ENCODE data around the gene DKC1.

Gene DKC1

GRCh38 chrX:154779261-154779660 lies 16.6 kb downstream of the DKC1 start:
- no peak overlapping the region for H3K9ac ChIP-seq (ENCODE audit: insufficient read length, low read depth)
- H3K36me3 ChIP-seq (ENCODE audit: insufficient read depth, insufficient read length, low read length) = peaks cover 30% of the 10 kb centered on the region
- TF ChIP-seq SUZ12 (IDR thresholded peaks at IDR 0.05; ENCODE audit: extremely low read depth, insufficient read depth, insufficient read length) (no peak), ZNF274 (IDR thresholded peaks at IDR 0.05; ENCODE audit: low read depth, low read length) (no peak), YY1 (IDR thresholded peaks at IDR 0.05; ENCODE audit: insufficient read depth, insufficient read length) (no peak)
- no peak overlapping the region for H3K4me3 ChIP-seq (ENCODE audit: insufficient read length, low read depth)
- H3K27me3 ChIP-seq (ENCODE audit: insufficient read depth, insufficient read length) = no peaks in the 10 kb centered on the region
- no peaks in the 10 kb centered on the region for H3K9me3 ChIP-seq (ENCODE audit: insufficient read depth, low read length)
- H3K4me1 ChIP-seq (ENCODE audit: insufficient read depth, insufficient read length) = peaks cover 2% of the 10 kb centered on the region
- DNase-seq (ENCODE audit: low read depth, low spot score) = no peak

- peaks cover 2% of the 10 kb centered on the region for H3K4me1 ChIP-seq (ENCODE audit: insufficient read depth, insufficient read length)
- no peaks in the 10 kb centered on the region for H3K9me3 ChIP-seq (ENCODE audit: insufficient read depth, low read length)
- H3K9ac ChIP-seq (ENCODE audit: insufficient read length, low read depth) = no peak overlapping the region
- no peak overlapping the region for H3K4me3 ChIP-seq (ENCODE audit: insufficient read length, low read depth)
- peaks cover 13% of the 10 kb centered on the region for H3K36me3 ChIP-seq (ENCODE audit: insufficient read depth, insufficient read length, low read length)
- TF ChIP-seq ZNF274 (IDR thresholded peaks at IDR 0.05; ENCODE audit: low read depth, low read length) (no peak), YY1 (IDR thresholded peaks at IDR 0.05; ENCODE audit: insufficient read depth, insufficient read length) (no peak), SUZ12 (IDR thresholded peaks at IDR 0.05; ENCODE audit: extremely low read depth, insufficient read depth, insufficient read length) (no peak)
- no peaks in the 10 kb centered on the region for H3K27me3 ChIP-seq (ENCODE audit: insufficient read depth, insufficient read length)
- no peak for DNase-seq (ENCODE audit: low read depth, low spot score)
Measured at GRCh38 chrX:154780968-154781367, 18.3 kb downstream of the DKC1 start.

GRCh38 chrX:154784149-154784995 lies 21.7 kb downstream of the DKC1 start:
- H3K4me3 ChIP-seq (ENCODE audit: insufficient read length, low read depth) = no peak overlapping the region
- no peaks in the 10 kb centered on the region for H3K27me3 ChIP-seq (ENCODE audit: insufficient read depth, insufficient read length)
- H3K9ac ChIP-seq (ENCODE audit: insufficient read length, low read depth) = no peak overlapping the region
- TF ChIP-seq SUZ12 (IDR thresholded peaks at IDR 0.05; ENCODE audit: extremely low read depth, insufficient read depth, insufficient read length) = no peak
- no peak for TF ChIP-seq YY1 (IDR thresholded peaks at IDR 0.05; ENCODE audit: insufficient read depth, insufficient read length)
- TF ChIP-seq ZNF274 (IDR thresholded peaks at IDR 0.05; ENCODE audit: low read depth, low read length) = no peak
- H3K36me3 ChIP-seq (ENCODE audit: insufficient read depth, insufficient read length, low read length) = no peaks in the 10 kb centered on the region
- DNase-seq (ENCODE audit: low read depth, low spot score) = no peak
- no peaks in the 10 kb centered on the region for H3K4me1 ChIP-seq (ENCODE audit: insufficient read depth, insufficient read length)
- no peaks in the 10 kb centered on the region for H3K9me3 ChIP-seq (ENCODE audit: insufficient read depth, low read length)

- Histone ChIP-seq H3K4me3 (ENCODE audit: insufficient read length, low read depth) (no peak overlapping the region), H3K4me1 (ENCODE audit: insufficient read depth, insufficient read length) (no peaks in the 10 kb centered on the region), H3K9me3 (ENCODE audit: insufficient read depth, low read length) (no peaks in the 10 kb centered on the region), H3K36me3 (ENCODE audit: insufficient read depth, insufficient read length, low read length) (no peaks in the 10 kb centered on the region), H3K9ac (ENCODE audit: insufficient read length, low read depth) (no peak overlapping the region), H3K27me3 (ENCODE audit: insufficient read depth, insufficient read length) (no peaks in the 10 kb centered on the region)
- no peak for DNase-seq (ENCODE audit: low read depth, low spot score)
- TF ChIP-seq YY1 (IDR thresholded peaks at IDR 0.05; ENCODE audit: insufficient read depth, insufficient read length) (no peak), SUZ12 (IDR thresholded peaks at IDR 0.05; ENCODE audit: extremely low read depth, insufficient read depth, insufficient read length) (no peak), ZNF274 (IDR thresholded peaks at IDR 0.05; ENCODE audit: low read depth, low read length) (no peak)
Measured at GRCh38 chrX:154785716-154786115, 23.1 kb downstream of the DKC1 start.

- H3K27me3 ChIP-seq (ENCODE audit: insufficient read depth, insufficient read length) = no peaks in the 10 kb centered on the region
- no peak overlapping the region for H3K9ac ChIP-seq (ENCODE audit: insufficient read length, low read depth)
- no peak for DNase-seq (ENCODE audit: low read depth, low spot score)
- H3K4me3 ChIP-seq (ENCODE audit: insufficient read length, low read depth) = no peak overlapping the region
- H3K9me3 ChIP-seq (ENCODE audit: insufficient read depth, low read length) = no peaks in the 10 kb centered on the region
- H3K4me1 ChIP-seq (ENCODE audit: insufficient read depth, insufficient read length) = no peaks in the 10 kb centered on the region
- no peak for TF ChIP-seq ZNF274 (IDR thresholded peaks at IDR 0.05; ENCODE audit: low read depth, low read length)
- no peaks in the 10 kb centered on the region for H3K36me3 ChIP-seq (ENCODE audit: insufficient read depth, insufficient read length, low read length)
Measured at GRCh38 chrX:154791467-154791866, 28.8 kb downstream of the DKC1 start.

GRCh38 chrX:154791939-154792338 lies 29.3 kb downstream of the DKC1 start:
- no peaks in the 10 kb centered on the region for H3K9me3 ChIP-seq (ENCODE audit: insufficient read depth, low read length)
- DNase-seq (ENCODE audit: low read depth, low spot score) = no peak
- H3K9ac ChIP-seq (ENCODE audit: insufficient read length, low read depth) = no peak overlapping the region
- H3K27me3 ChIP-seq (ENCODE audit: insufficient read depth, insufficient read length) = no peaks in the 10 kb centered on the region
- no peaks in the 10 kb centered on the region for H3K36me3 ChIP-seq (ENCODE audit: insufficient read depth, insufficient read length, low read length)
- no peak overlapping the region for H3K4me3 ChIP-seq (ENCODE audit: insufficient read length, low read depth)
- H3K4me1 ChIP-seq (ENCODE audit: insufficient read depth, insufficient read length) = no peaks in the 10 kb centered on the region
- TF ChIP-seq YY1 (IDR thresholded peaks at IDR 0.05; ENCODE audit: insufficient read depth, insufficient read length) = no peak
- no peak for TF ChIP-seq ZNF274 (IDR thresholded peaks at IDR 0.05; ENCODE audit: low read depth, low read length)
- TF ChIP-seq SUZ12 (IDR thresholded peaks at IDR 0.05; ENCODE audit: extremely low read depth, insufficient read depth, insufficient read length) = no peak

GRCh38 chrX:154793084-154793795 lies 30.6 kb downstream of the DKC1 start:
- H3K4me1 ChIP-seq (ENCODE audit: insufficient read depth, insufficient read length) = no peaks in the 10 kb centered on the region
- H3K4me3 ChIP-seq (ENCODE audit: insufficient read length, low read depth) = no peak overlapping the region
- H3K9me3 ChIP-seq (ENCODE audit: insufficient read depth, low read length) = no peaks in the 10 kb centered on the region
- H3K27me3 ChIP-seq (ENCODE audit: insufficient read depth, insufficient read length) = no peaks in the 10 kb centered on the region
- TF ChIP-seq SUZ12 (IDR thresholded peaks at IDR 0.05; ENCODE audit: extremely low read depth, insufficient read depth, insufficient read length) (no peak), YY1 (IDR thresholded peaks at IDR 0.05; ENCODE audit: insufficient read depth, insufficient read length) (no peak), ZNF274 (IDR thresholded peaks at IDR 0.05; ENCODE audit: low read depth, low read length) (no peak)
- H3K9ac ChIP-seq (ENCODE audit: insufficient read length, low read depth) = no peak overlapping the region
- no peak for DNase-seq (ENCODE audit: low read depth, low spot score)
- no peaks in the 10 kb centered on the region for H3K36me3 ChIP-seq (ENCODE audit: insufficient read depth, insufficient read length, low read length)
